CD4-positive, alpha-beta T cell treated with Interleukin-6 for 4 hours (primary cell): ENCODE measurements around the gene NMNAT3.

Source experiments
- DNase-seq: peaks from one replicate; pipeline ENCODE4 v3.0.0-alpha.2; 2020; ENCODE audit warnings: mixed read lengths

NMNAT3 gene

DNA sequence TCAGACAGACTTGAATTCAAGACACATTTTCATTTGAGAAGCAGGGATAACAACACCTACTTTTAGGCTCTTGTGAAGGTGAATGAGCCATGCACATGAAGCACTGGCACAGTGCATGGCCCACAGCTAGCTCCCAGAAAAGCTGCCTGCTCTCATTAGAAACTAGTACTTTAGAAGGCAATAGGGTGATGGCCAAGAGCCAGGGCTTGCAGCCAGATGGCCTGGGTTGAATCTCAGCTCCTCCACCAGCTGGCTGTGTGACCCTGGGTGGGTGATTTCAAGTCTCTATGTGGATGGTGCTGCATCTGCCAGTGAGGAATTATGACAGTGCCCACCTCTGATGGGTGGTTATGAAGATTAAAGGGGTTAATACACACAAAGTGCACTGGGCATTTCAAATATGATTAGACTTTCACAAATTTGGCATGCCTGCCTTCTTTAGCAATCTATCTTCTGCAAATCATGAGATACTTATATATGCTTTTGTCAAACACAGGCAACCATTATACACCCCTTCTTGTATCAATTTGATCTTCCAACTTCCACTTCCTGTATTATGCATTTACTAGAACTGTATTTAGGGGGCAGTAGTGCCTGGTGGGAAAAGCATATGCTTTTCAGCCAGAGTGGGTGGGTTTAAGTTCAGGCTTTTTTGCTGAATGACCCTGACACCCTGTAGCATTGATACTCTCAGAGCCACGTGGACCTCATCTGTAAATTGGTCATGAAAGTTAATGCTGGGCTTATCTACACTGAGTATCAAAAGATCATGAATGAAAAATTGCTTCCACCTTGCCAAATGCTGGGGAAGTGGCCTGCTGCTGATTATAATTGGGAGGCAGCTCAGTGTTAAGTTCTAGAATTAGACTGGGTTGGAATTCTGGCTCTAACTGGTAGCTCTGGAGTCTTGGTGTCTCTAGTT, 103.5 kb downstream of the NMNAT3 start:
- DNase-seq, result no peak

DNA sequence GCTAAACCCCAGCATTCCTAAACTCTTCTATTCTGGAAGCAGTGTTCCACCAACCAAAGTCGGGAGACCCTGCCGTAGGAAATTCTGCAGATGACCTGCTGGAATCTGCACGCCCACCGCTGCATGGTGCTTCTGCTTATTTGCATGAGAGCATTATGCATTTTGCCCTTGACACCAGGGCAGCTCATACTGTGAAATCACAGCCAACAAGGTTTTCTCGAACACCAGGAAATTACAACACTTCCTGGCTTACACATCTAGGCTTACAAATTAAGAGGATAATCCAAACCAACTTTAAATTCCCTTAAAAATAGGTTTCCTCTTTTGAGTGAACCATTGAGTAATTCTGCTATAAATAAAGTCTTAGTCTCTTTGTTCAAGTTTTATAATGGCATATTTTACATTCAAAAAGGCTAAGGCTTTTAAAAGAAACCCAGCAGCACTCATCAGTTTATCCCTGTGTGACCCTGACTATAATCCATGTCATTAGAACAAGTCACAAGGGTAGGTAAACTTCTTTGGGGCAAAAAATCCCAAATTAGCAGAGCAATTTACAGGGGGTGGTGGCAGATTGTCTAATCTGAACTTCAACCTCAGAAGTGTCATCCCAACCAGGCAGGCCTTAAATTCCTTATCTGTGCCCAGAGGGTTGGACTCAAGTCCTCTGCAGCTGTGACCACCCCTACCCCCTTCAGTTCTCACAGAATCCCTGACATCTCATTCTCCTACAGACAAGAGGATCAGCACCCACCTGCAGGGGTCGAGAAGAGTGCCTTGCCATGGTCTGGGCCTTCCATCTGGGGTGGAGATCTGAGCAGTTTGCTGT, 104.7 kb downstream of the NMNAT3 start:
- DNase-seq, result no peak

DNA sequence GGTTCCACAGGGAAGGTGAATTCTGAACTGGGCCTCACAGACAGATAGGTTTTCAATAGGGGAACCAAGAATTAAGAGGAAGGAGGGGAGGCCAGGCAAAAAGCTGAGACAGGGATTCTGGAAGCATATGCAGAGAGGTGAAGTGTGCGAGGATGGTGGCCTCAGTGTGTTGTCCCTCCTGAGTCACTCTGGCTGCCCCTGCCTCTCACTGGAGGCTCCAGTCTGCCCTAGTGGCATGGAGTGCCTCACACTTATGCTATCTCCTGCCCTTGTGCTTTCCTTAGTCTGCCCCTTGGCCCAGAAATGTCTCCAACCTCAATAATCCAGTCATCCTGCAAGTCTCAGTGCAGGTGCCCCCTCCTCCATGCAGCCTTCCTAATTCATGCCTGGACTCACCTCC, 106.1 kb downstream of the NMNAT3 start:
- DNase-seq, result no peak

DNA sequence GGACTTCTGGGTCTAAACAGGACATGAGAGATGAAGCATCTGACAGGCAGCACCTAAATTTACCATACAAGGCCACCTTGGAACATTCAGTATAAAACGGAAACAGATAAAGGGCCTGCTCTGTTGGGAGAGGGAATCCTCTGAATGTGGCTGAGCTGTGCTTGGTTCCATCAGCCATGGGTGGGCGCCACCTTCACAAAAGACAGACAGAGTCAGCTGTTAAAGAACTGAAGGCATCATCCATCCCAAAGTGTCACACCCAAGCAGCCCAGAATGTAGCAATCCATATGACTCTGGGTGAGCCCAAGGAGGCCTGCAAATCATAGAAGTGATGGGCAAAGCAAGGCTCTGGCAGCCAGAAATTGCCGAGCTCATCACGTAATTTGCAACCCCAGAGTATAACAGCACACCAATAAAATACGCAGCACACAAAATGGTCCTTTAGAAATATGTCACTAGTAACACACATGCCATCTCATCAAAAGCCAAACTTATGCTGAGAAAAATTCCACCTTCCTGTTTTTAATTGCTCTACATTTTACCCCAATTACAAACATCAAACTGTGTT, 113.4 kb downstream of the NMNAT3 start:
- no peak for DNase-seq

DNA sequence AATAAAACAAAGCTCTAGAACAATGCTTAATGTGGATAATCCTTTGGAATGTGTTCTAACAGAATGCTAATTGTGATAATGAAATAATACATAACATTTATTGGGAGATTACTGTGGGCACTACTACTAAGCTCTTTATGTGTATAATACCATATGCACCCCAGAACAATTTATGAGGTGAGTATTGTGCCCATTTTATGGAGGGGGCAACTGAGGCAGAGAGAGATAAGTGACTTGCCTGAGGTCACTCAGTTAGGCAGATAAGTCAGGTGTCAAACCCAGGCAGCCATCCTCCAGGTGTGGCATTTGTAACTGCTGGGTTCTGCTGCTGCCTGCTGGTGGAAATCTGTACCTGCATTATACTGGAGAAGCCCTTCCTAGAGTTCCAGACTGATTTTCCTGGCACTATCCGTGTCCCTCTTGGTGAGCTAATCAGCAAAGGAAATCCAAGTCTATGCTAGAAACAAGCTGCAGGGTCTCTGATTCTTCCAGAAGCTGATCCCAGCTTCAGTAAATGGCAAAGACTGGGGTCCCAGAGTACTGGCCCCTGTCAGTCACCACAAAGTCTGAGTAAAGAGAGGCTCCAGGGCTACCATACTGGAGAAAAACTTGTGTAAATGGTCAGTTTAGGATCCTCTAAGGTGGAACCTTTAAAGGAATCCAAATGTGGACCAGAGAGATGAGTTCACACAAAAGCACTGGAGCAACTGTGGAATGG, 115.7 kb downstream of the NMNAT3 start:
- no peak for DNase-seq

DNA sequence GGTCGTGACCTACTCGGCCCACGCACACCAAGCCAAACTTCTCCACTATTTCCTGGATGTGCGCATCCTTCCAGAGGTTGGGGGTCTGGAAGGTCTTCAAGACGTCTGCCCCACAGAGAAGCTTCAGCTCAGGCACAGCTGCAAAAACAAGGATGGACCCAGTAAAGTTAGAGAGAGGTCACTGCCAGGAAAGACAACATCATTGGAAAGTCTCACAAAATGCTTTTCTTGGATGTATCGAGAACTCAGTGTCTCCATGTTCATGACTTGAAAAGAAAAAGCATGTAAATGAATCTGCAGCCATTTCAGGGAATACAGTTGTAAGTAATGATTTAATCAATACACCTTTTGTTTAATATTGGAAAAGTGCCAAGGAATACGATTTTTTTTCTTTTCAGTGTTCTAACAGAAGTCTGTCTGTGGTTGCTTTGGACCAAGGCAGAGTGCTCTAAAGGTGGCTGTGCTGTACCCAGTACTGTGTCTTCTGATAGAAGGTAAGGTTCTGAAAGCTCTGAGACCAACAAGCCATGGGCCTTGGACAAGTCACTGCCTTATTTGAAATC, 116.4 kb downstream of the NMNAT3 start:
- no peak for DNase-seq

DNA sequence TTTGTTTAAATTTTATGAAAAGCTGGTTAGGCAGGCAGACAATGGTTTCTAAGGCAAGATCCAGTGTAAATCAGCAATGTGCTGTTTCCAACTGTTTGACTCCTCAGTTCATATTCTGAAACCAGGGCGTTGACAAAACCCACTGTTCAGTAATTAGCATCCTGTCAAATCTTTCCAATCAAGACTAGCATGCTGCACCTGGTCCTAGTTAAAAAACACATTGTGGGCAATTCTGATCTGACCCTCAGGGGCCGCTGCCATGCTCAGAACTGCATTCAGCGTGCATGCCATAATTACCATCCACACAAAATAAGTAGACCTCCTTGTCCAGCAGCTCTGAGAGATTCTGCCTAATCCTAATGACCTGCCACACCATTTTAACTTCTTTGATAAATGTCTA, 117.4 kb downstream of the NMNAT3 start:
- DNase-seq, result no peak

DNA sequence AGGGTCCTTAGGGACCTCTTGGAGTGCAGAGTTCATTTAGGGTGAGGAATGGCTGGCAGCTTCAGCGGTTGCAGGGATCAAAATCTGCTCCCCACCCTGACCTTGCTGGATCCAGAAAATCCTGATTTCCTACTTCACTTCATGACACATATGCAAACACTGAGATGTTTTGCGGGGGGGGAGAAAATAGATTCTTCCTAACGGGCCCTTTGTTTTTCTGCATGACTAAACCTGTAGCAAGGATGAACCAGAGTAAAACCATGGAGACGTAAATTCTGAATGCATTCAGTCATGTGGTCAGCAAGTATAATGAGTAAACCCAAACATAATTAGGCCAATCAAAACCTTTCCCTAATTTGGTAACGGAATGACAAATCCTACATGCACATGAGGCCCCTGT, 118.2 kb downstream of the NMNAT3 start:
- DNase-seq, result no peak

DNA sequence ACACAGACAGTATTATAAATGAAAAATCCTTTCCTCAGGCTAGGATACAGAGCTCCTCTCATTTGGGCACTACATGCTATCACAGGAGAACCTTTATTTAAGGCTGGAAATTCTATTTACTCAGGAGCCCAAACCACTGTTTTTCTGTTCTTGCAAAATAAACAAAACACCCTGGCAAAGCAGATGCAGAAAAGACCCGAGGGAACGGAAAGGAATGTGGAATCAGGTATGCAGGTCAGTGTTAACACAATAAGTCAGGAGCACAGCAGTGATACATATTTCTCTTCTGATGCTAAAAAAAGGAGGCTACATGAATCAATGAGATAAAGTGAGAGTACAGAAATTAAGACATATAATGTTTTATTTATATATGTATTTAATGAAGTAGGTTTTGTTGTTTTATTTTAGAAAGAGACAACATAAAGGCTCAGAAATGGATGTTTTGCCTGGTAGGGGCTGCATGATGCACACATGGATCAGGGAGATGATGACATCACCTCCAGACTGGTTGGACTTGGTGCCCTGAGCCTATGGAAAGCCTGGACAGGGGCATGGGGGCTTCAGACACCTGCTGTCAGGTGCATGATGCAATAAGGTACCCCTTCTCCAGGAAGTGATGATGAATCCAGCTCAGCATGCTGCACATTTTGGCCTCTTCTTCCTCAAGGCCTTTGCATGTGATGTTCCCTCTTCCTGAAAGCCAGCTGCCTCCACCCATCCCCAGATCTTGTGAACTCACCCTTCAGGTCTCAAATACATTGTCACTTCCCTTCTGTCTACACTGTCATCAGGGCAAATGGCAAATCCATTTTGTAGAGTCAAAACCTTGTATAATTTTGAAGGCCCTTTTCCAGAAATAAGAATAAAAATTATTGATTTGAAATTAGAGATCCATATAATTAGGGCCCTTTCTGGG, 119.2 kb downstream of the NMNAT3 start:
- DNase-seq, result no peak

DNA sequence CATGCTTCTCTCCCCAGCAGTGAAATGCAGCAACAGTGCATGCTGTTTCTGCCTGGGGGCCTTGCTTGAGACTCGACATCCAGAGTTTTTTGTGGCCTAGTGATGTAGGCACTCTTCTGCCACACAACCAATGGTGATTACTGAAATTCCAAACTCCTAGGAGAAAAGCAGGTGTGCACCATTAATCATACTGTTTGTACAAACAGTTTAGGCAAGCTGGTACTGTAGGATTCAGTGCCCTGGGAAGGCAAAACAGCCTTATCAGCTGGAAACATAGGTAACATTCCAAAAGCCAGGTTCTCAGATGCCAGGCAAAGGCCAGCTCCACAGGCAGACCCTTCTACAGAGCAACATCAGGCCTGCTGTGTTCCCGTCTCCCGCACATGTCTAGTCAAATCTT, 120.7 kb downstream of the NMNAT3 start:
- no peak for DNase-seq

DNA sequence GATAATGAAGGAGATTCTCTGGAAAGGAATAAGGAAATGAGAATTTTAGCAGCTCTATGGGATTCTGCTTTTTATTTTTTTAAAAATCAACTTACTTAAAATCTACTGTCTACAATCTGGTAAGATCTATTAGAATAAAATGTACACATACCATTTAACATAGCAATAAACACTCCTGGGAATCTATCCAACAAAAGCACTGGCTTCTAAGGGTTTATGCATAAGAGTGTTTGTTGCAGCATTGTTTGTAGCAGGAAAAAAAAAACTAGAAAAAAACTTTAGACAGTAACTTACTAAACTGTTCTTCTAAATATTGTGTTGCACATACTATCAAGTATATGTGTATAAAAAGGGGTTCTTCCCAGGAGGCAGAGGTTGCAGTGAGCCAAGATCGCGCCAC, 122.5 kb downstream of the NMNAT3 start:
- no peak for DNase-seq

DNA sequence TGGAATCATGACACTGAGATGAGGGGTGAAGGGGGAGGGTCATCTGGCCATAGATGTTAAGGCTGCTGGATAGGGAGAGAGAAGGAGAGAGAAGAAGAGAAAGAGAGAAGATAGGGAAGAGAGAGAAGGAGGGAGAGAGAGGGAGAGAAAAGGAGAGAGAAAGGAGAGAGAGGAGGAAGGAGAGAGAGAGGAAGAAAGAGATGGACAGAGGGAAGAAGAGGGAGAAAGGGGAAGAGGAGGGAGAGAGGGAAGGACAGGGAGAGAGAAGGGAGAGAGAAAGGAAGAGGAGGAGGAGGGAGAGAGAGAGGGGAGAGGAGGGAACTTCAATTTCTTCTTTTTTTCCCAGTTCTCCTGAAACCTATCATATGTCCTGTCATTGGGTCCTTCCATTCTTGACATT, 123.1 kb downstream of the NMNAT3 start:
- DNase-seq, result no peak

DNA sequence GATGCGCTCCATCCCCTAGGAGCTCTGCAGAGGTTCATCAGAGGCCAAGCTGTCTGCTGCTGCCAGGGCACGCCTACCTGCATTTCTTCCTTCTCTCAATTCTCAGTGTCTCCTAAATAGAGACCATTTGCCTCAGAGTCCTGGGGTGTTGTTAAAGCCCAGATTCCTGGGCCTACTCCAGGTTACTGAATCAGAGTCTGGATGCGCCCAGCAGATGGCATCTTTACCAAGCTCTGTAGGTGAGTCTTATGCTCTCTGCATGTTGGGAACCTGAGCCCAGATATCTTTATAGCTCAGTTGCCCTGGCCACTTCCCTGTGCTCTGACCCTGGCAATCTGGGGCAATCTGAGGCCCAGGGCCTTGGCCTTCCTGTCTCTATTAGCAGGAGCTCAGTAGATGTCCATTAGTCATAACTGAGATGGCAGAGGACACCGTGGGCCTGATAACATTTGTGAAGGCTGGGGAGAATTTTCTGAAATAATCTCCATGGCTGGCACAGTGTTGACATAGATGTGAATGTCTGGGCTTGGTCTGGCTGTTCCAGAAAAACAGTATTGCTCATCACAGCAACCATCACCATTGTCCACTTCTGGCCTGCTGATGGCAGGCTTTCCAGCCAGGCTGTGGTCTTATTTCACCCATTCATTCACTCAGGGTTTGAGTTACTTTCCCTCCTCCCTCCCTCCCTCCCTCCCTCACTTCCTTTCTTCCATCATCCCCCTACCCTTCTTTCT, 125.0 kb downstream of the NMNAT3 start:
- no peak for DNase-seq

DNA sequence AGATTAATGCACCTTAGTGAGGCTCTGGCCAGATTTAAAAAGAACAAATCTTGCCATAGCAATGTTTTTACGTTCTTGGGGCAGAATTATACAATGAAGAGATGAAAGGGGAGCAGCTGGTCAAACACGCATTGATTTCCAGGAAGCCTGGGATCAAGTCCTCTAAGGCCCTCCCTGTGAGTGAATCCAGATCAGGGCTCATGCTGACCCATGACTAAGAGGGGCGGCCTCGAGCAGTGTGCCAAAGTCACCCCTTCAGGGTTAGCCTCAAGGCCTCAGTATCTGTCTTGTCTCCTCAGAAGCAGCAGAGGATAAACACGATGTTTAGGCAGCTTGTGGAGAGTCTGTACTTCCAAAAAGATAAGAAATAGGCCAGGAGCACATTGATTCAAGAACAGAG, 129.0 kb downstream of the NMNAT3 start:
- no peak for DNase-seq

DNA sequence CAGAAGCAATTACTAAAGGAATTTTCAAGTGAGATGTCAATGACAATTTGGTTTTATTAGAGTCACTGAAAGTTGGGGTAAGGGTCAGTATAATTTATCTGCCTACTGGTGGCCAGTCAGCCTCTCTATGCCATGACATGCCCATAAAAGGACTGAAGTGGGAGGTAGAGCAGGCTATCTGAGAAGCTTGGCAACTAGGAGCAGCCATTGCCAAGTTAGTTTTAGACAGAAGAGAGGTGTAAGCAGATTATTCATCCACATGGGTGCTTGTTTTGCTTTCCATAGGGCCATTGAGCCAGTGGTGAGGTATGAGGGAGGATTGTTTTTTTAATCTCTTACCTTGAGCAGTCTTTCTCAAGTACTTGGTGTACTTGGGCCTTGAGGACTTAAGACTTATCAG, 130.1 kb downstream of the NMNAT3 start:
- DNase-seq, result no peak

DNA sequence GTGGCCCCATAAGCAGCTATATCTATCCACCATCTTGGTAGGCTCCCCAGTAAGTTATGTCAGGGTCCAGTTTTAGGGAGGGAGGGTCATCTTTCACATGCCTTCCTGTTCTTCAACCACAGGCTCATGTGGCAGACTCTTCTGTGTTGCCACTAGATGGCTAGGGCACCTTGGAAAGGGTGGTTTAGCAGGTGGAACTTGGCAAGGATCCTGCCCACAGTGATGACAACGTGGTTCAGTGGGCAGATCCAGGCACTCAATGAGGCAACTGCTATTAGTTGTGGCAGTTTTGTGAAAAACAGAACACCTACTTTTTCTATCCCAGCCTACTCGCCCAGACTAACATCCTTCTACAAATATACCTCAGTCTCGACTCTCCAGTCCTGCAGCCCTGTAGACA, 131.0 kb downstream of the NMNAT3 start:
- no peak for DNase-seq

DNA sequence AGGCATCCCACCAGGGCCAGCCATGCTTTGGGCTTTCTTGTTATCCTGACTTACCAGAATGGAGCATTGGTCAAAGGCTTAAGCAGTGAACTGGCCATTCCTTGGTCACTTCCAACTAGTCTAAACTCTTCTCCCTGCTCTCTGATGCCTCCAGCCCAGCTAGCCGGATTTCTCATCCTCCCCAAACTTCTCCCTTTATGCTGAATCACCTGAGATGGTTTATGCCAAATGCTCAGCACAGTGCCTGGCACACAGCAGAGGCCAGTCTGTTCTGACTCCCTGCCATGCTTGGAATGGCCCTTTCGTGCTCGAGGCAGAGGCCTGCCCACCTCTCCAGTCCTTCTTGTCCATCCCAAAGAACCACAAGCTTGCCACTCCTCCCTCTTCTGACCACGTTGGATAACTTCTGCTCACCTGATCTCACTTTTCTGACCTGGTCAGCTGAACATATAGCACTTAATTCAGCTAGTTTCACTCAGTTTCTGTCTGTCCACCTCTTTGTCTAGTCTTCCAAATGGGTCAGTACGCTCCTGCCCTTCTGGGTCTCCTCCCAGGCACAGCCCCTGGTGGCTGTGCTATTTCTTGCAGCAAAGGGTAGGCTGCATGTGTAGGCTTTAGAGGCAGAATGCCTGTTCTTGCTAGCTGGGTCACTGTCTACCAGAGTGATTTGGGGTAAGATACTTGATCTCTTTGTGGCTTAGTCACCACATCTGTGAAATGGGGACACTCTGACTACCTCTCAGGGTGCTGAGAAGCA, 136.1 kb downstream of the NMNAT3 start:
- DNase-seq, result no peak

DNA sequence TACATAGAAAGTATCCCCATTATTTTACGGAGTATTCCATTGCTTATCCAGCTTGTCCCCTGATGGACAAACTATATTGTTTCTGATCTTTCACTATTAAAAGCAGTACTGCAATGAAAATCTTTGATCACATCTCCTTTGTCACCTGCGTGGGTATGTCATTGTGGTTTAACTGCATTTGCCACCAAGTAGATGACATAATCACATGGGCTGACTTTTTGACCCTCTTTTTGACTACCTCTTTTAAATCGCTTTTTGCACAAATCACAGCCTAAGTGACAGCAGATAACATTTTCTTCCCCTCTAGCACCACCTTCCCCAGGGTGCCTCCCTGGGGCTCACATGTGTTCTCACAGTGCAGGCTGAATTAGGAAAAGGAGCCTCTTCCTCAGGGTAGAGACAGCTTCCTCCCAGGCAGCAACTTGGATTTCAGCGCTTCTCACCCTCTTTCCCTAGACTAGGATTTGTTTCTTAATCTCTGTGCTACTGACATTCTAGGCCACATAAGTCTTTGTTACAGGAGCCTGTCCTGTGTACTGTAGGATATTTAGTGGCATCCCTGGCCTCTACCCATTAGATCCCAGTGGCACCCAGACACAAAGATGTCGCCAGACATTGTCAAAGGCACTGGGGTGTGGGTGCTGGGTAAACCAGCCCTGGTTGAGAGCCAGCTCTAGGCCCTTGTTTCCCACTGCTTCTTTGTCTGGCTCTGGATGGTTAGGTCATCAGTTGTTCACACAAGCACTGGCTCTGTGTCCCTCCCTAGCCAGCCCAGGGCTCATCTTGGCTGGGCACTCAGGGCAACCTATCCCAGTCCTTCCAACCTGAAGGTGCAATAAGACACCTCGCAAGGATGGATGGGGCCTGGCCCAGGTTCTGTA, 136.9 kb downstream of the NMNAT3 start:
- no peak for DNase-seq

DNA sequence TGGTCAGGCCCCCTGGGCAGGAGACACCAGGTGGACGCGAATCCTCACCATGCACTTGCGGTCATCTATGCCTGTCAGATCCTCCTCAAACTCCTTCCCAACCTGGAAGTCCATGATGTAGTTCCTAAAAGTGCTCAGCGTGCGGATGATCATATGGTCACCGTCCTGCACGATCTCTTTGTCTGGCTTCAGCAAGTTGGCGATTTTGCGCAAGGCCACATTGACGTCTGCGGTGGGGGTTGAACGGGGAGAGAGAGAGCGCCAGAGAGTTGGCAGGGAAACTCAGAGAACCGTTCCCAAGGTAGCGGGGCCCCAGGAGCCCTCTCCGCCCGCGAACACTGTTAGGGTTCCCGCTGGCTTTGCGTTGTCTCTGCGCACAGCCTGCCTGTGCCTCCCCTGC, 139.0 kb downstream of the NMNAT3 start:
- no peak for DNase-seq
